Fibroblast of skin of right biceps (primary cell): ENCODE results near the gene SORCS3.

ENCODE experiments used
- DNase-seq: peaks from one replicate; pipeline ENCODE4 v3.0.0-alpha.2; 2013

SORCS3 gene

DNA sequence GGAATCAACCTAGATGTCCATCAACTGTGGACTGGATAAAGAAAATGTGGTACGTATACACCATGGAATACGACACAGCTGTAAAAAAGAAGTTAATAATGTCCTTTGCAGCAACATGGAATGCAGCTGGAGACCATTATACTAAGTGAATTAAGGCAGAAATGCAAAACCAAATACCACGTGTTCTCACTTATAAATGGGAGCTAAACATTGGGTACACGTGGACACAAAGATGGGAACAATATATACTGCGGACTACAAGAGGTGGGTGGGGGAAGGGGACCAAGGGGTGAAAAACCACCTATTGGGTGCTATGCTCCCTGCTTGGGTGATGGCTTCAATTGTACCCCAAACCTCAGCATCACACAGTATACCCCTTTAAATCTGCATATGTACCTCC, 385.5 kb downstream of the SORCS3 start:
- no peak for DNase-seq

DNA sequence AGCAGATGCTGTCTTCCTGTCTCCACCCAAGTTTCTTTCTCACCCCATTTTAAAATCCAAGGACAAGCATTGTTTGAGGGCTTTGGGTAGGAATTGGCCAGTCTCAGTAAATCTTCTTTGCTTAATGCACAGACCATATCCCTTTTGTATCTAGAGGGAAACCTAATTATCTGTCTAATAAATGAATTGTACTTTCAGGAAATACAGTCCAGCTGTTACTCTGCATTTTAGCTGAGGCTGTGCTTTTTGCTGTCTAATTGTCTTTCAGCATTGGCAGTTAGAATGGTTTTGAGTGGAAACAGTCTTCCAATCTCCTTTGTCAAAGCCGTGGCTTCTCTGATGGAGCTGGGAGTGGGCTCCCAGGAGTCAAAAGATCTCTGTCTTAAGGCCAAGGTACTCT, 388.2 kb downstream of the SORCS3 start:
- DNase-seq: no peak

DNA sequence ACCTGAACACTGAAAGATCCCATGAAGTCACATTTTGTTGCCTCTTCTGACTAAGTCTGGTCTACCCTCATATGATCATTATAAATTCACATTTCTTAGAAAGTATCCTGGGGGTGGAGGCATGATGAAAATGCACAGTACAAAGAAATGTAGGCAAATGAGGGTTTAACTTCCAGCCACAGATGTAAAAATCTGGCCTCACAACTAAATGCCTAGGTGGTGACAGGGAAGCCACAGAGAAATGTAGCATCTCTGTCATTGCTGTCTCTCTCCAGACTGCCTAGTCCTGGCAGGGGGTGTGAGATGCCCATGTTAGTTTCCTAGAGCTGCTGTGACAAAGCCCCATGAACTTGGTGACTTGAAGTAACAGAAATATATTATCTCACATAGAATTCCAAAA, 395.9 kb downstream of the SORCS3 start:
- peak; percentile 29 for DNase-seq

DNA sequence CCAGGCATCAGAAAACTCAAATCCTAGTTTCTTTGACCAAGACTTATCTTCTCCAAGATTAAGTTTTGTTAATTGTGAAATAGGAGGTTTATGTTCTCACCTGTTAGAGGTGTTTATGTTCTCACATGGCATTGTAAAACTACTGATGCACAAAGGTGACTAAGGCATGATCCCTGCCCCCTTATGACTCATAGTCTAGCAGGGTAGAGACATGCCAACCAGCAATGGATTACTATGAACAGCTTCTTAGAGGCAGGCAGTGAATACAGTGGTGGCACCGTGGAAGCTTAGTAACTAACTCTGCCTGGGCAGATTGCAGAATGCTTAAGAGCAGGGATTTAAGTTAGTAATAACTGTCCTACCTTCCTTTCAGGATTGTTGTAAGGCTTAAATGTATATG, 400.9 kb downstream of the SORCS3 start:
- DNase-seq: no peak

DNA sequence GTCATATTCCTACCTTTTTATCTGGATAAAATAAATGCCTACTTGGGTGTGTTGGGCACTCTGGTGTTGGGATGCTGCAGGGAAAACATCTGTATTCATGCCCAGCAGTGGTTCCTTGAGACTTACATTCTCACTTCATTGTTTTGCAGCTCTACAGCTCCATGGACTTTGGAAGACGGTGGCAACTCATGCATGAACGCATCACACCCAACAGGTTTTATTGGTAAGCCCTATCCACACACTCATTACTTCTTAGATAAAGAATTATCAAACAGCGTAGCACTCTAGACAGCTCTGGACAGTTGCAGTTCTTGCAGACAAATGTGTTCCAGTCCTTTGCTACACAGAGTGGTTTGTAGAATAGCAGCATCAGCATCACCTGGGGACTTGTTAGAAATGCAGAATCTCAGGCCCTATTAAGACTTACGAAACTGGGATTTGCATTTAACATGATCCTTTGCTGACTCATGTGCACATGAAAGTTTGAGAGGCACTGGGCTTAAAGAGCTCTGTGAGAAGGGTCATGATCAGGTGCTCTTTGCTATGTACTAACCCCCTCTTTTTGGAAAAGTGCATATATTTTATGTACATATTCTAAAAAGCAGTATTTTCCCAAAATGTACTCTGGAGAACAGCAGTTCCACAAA, 401.9 kb downstream of the SORCS3 start:
- no peak for DNase-seq

DNA sequence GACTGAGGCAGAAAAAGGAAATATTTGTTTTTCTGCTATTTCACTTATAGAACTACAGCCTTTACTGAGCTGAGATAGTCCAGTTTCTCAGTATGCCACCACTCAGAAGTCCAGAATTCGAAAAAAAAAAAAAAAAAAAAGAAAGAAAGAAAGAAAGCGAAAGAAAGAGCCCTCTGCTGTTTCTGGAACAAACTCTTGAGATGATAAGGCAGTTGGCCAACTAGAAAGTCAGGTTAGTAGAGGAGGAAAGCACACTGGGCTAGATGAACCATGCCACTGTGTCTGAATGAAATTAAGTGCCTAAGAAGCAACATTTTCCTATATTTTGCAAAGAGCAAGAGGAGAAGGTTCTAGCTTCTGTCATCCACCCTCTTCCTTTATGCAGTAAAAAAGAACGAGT, 403.8 kb downstream of the SORCS3 start:
- DNase-seq: no peak

DNA sequence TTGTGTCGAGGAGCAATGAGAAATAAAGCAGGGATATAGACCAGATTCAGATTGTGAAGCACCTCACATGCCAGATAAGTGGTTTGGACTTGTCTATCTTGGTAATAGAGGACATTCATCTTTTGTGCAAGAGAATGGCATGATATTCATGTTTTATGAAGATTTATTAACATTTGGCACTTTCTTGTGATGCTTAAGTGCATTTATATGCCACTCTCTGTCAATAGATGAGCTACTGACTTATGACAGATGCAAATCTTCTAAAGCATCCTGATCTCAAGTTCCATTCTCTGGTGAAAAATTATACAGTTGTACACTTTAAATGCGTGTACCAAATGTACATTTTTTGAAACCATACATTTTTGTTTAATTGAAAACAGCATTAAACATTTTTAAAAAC, 415.3 kb downstream of the SORCS3 start:
- DNase-seq: no peak

DNA sequence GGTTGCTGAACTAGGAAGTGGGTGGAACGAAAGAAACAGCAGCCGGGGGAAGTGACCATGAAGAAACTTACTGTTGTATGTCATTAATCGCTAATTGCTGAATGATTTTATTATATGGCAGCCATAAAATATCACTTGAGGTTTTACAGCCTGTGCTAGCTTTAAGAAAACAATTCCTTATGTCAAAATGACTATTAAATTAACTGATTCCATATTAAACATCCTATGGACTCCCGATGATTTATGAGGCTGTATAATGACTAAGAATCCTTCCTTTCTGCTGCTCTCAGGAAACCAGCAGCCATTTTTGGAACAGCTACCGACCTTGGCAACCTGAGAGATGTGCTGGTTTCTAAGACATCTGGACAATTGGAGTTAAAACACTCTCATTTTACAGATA, 421.9 kb downstream of the SORCS3 start:
- peak; percentile 53 for DNase-seq

DNA sequence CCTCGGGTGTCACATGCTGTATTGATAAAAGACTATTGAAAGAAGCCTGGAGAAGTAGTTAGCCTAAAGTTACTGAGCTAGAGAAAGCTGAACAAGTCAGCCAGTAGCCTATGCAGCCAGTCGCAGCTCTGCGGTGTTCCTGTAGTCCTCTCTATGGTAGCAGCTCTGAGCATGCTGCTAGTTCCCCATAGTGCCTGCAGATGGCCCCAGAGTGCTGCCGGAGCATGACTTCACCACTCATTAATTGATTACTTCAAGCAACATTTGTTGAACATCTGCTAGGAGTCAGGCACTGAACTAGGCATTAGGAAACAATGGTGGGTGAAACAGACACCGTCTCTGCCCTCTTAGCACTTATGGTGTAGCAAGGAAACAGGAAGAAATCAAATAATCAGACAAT, 422.7 kb downstream of the SORCS3 start:
- DNase-seq: peak; percentile 66

DNA sequence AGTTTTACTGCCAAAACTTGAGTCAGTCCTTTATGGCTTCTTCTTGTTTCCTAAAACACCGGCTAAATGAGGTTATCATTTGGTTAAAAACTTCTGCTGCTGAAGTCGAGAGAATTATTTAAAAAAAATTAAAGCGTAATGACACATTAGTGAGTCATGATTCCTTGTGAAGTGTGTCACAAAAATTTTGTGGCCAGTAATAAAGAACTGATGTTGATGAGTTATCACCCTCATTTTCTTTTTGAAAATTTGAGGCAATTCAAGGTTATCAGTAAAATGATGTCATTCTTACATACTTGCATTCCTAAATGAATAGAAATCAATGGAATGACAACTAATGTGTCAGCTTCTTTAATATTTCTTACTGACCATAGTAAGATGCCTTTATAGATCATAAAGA, 427.4 kb downstream of the SORCS3 start:
- DNase-seq: peak; percentile 85

DNA sequence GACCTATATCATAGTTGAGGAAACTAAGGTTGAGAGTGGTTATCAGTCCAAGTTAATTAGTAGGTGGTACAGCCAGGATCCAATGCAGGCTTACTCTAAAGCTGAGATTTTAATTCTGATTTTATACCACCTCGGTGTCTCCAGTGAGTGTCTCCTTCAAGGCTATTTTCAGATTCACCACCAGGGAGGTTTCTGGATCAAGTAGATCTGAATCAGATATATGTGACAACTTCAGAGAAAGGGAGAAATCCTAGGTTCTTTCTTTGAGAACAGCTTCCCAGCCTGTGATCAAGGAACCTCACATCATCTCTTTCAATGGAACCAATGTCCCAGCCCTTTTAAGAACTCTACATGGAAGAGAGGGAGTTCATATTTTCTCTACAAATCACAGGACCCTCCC, 429.2 kb downstream of the SORCS3 start:
- no peak for DNase-seq

DNA sequence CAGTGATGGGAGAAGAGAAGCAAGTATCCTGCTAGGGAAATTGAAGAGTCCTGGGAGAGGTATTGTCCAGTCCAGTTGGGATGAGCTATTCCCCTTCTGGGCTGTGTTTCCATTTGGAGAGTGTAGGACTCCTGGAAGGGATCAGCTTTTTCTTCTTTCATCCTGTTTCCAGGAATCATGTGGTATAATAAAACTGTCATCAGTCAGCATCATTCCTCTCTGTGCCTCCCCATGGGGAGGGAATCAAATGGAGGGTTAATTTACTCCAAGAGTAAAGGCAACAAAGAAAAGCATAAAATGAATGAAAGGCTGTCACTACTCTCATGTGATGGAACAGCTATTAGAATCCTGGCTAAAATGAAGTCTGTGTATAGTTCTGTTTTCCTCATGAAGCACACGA, 429.9 kb downstream of the SORCS3 start:
- peak; percentile 8 for DNase-seq

DNA sequence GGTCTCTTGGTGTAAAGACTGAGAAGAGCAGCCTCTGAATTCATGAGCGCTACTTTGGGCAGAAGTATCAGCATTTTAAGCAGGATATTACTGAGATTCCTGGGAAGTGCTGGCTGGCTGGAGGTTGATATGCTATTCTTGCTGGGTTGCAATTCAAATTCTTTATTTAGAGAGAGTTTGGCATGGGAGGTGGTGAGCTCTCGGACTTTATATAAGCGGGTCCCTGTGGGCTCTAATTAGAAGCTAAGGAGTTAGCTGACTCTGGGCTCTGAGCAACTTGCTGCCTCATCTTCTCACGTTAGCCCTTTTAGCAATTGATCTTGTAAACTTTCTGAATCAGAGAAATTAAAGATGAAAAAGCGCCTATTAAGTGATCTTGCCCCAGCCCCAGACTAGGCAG, 430.9 kb downstream of the SORCS3 start:
- DNase-seq: no peak

DNA sequence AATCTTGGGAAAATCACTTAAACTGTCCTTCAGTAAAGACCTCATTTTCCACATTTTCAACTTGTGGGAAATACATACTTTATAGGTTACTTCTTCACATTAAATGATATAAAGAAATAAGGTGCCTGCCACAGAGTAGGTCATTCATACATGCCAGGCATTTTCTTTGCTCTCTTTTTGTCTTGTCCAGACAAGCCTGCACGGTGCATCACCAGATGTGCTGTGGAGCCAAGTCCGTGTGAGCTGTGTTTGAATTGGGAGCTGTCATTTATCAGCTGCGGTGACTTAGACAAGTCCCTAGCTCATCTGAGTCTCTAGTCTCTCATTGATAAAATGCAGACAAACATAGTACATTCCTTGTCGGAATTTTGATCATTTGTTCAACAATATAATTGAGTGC, 432.9 kb downstream of the SORCS3 start:
- no peak for DNase-seq

DNA sequence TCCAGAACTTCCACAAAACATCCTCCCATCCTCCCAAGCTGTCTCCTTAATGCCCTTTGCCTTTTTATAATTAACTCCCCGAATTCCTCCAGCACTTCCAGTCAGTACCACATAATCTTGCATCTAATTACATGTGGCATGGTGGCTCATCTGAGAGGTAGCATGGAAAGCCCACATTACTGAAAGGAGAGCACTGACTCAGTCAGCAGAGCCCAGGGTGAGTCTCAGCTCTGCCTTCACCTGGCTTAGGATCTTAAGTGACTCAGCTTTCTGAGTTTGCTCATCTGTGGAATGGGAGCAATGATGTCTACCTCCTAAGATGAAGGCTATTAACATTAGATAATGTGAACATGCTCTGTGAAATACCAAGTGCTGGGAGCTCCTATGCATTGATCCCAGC, 433.9 kb downstream of the SORCS3 start:
- peak; percentile 29 for DNase-seq

DNA sequence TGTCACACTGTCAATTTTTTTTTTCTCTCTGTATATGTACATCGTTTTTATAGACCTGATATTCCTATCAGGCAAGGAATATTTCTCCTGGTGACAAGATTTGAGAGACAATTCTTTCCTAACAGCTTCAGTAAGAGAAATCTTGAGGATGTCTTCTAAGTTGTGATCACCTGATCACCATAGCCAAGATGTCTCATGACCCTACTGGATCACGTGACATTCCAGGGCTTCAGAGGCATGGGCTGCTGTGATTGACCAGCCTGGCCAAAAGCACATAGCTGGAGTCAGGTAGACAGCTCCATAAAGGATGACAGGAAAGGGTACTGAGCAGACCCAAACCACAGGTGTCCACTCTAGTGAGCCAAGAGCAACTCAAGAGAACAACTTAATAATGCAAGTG, 444.9 kb downstream of the SORCS3 start:
- DNase-seq: no peak

DNA sequence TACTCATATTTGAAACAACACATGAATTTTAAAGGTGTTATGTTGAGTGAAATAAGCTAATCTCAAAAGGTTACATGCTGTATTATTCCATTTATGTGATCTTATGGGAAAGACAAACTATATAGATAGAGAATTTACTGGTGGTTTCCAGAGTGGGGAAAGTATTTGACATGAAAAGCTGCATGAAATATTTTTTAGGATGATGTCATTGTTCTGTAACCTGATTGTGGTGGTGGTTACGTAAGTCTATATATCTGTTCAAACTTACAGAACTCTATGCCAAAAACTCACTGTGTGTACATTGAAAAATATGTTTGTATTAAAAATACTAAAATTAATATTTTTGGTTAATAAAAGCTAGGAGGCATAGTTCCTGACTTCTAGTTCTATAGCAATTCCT, 453.0 kb downstream of the SORCS3 start:
- DNase-seq: peak; percentile 26

DNA sequence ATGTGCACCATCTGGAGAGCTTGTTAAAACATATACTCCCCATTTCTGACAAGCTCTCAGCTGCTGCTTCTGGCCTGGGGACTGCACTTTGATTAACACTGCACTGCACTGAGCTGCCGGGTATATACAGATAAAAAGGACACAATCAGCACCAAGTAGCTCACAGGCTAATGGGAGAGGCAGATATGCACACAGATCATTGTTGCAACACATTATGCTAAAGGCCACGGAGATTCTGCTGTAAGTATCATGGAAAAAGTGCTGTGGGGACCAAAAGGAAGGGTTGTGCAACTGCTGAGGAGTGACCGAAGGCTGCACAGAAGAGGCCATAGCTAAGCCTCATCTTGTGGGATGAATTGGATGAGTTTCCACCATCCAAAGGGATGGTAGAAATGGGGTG, 455.2 kb downstream of the SORCS3 start:
- no peak for DNase-seq

DNA sequence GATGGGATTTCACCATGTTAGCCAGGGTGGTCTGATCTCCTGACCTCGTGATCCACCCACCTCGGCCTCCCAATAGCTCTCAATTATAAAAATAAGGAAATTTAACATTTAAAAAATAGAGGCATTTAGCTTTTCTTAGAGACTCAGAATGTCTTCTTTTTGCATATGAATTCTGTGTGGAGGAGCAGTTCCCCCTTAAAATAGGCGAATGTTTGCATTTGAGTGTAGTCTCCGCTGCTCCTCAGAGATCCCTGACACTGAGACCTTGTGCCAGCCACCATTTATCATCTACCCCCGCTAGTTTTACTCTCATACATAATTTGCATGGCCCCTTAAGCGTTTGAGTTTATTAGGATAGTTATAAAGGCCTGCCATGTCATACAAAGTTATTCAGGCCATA, 461.9 kb downstream of the SORCS3 start:
- DNase-seq: no peak

DNA sequence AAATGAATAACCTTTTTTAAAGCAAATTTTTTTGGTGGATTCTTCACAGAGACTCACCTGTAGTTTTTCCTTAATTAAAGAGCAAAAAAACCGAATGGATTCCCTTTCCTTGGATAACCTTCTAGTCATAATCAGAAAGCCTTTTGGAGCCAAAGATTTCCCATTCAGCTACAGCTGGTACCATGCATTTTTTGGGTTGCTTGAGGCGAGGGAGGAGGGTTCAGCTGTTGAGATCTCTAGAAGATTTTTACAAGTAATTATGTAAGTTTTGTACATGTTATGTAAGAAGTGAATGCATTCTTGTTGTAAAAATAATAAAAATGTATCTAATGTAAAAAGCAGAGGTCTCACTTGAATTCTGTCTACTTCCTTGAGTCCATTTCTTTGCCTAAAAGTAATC, 463.2 kb downstream of the SORCS3 start:
- no peak for DNase-seq

DNA sequence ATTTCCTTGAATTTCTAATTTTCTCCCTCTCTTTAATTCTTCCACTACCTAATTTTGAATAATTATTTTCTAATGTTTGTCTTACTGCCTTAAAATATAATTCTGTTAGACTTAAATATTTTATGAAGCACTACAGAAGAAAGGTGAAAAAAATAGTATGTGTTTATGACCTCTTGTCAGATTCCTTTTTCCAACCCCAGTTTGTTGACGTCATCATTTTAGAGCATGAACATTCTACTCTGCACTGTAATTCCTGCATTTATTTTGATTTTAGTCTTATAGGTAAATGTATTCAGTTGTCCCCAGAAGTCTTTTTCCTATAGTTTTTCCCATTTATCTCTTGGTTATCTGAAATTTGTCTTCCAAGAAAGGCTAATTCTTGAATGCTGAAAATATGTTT, 468.1 kb downstream of the SORCS3 start:
- DNase-seq: no peak

DNA sequence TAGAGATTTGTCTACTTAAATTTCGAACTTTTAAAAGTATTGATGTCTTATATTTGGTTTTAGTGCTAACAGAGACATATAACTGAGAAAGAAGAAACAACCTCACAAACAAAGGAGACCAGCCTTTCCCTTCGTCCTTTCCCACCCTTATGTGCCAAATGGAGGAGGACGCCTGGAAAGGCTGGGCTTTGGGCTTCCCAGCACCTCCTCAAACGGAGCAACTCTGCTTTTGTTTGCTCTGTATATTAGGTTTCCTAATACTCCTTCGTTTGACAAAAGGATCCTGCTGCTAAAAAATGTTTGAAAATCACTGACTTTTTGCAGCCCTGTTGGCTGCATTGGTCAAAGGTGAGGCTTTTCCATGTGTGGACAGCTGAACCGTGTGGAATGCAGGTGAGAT, 471.8 kb downstream of the SORCS3 start:
- no peak for DNase-seq

DNA sequence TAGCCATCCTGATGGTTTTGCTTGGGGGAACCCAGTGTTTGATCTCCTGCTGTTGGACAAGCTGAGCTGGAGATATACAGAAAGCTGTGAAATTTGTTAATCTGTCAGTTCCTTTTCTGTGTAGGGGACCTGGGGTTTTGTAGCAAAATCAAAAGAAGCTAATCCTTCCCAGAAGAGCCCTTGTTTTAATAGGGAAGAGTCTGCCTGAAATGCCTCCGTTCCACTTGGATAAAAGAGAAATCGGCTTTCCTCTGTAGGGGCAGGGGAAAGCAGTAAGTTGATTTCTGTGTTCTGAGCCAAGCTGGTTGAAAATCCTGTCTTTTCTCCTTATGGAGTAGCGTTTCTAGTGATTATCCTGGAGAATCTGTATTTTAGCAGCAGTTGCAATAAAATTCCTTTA, 472.6 kb downstream of the SORCS3 start:
- no peak for DNase-seq

DNA sequence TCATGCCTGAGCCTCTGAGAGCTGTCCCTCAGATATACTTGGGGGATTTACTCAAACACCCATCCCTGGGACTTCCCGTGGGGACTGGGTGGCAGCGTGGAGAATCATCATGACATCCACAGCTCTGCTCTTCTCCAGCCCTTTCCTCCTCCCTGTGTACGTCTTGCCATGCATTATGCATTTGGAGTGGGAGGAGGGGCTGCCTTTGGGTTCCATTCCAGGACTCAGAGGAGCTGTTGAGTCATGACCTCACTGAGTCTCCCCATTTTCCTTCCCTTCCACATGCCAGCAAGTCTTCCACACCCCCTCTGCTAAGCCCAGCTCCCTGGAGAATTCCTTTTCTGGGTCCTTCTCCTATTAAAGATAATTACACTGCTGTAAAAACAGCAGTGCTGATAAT, 480.7 kb downstream of the SORCS3 start:
- no peak for DNase-seq

DNA sequence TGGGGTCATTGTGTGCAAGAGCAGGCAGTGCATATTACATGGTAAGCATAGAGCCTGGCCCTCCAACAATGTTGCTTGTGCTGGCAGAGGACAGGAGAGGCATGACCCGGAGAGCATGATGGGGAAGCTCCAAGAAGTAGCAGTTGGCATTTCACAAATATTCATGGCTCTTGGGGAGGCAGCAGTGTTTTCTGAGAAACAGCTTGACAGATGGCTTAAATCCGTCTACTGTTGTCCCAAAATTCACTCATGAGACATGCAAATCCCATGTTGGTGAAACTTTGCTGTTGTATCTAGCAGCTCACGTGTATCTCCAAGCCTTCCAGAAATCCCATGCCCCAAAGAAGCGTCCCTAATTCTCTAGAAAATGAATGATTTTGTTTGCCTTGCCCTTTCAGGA, 487.0 kb downstream of the SORCS3 start:
- no peak for DNase-seq

DNA sequence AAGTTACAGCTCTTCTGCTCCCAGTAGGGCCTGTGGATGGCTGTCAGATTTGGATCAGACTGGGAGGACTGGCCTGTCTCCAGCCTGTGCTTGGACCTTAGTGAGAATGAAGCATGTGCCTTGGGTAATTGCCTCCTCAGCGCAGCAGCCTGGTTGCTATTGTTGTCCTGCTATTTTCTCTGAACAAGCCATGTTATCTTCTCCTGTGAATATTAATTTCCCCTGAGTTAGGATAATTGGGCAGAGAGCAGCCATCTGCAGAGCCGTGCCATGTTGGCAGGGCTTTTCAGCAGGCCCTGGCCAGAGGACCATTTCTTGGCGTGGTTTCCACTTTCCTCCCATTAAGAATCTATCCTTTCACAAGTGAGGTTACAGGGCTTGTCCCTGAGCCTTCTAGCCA, 497.3 kb downstream of the SORCS3 start:
- DNase-seq: no peak
